Loucy (cell line): Measurements from ENCODE around the gene LAMB3.

ENCODE experiments used
- EZH2phosphoT487 ChIP-seq: fragments of 200-600 bp; IDR thresholded peaks from 2 replicates; pipeline ENCODE4 v1.6.1; 2018; ENCODE audit warnings: antibody characterized with exemption, mild to moderate bottlenecking, moderate library complexity, borderline replicate concordance
- TF ChIP-seq, protein P1 (sequence below): fragments of 200-600 bp; sonication (generic); conservative IDR thresholded peaks from 2 replicates; pipeline ENCODE4 v1.5.1; 2014; ENCODE audit warnings: mild to moderate bottlenecking, antibody characterized with exemption, low read length

GRCh38 chr1:209589440-209589839 lies 62.8 kb downstream of the LAMB3 start:
- no peak for TF ChIP-seq EZH2phosphoT487
- TF ChIP-seq, protein P1, sequence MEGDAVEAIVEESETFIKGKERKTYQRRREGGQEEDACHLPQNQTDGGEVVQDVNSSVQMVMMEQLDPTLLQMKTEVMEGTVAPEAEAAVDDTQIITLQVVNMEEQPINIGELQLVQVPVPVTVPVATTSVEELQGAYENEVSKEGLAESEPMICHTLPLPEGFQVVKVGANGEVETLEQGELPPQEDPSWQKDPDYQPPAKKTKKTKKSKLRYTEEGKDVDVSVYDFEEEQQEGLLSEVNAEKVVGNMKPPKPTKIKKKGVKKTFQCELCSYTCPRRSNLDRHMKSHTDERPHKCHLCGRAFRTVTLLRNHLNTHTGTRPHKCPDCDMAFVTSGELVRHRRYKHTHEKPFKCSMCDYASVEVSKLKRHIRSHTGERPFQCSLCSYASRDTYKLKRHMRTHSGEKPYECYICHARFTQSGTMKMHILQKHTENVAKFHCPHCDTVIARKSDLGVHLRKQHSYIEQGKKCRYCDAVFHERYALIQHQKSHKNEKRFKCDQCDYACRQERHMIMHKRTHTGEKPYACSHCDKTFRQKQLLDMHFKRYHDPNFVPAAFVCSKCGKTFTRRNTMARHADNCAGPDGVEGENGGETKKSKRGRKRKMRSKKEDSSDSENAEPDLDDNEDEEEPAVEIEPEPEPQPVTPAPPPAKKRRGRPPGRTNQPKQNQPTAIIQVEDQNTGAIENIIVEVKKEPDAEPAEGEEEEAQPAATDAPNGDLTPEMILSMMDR = no peak
